Endodermal cell (in vitro differentiated cells): ENCODE results near the gene NPTX1. TPM values are rescaled to one million over a fixed set of nuclear protein-coding genes. Genes with fewer than 3 reads are reported as not detected.
A peak's percentile ranks its signal among the peaks of the same experiment; 100 is the strongest.

Experiments
- DNase-seq: peaks from one replicate; pipeline ENCODE4 v3.0.0-alpha.2; 2017
- H3K27ac ChIP-seq: 2 replicates; pipeline ENCODE4 v1.5.1; 2013; ENCODE audit warnings: mild to moderate bottlenecking, low read depth, low read length, moderate library complexity
- H3K27me3 ChIP-seq: 2 replicates; pipeline ENCODE4 v1.6.1; 2013; ENCODE audit warnings: mild to moderate bottlenecking, low read length, moderate library complexity; ENCODE audit not compliant: insufficient read depth, control insufficient read depth, poor library complexity, severe bottlenecking
- H3K36me3 ChIP-seq: 2 replicates; pipeline ENCODE4 v1.7.0; 2013; ENCODE audit warnings: mild to moderate bottlenecking, low read length, moderate library complexity; ENCODE audit not compliant: control insufficient read depth, insufficient read depth
- H3K4me1 ChIP-seq: one replicate; pipeline ENCODE4 v1.7.0; 2013; ENCODE audit warnings: low read length; ENCODE audit not compliant: control insufficient read depth, insufficient read depth
- H3K4me3 ChIP-seq: 2 replicates; pipeline ENCODE4 v1.5.1; 2013; ENCODE audit warnings: mild to moderate bottlenecking, low read length, moderate library complexity
- H3K9ac ChIP-seq: 2 replicates; pipeline ENCODE4 v1.6.1; 2013; ENCODE audit warnings: mild to moderate bottlenecking, low read length, moderate library complexity; ENCODE audit not compliant: poor library complexity, severe bottlenecking; ENCODE audit errors: extremely low read depth
- H3K9me3 ChIP-seq: 2 replicates; pipeline ENCODE4 v1.6.1; 2013; ENCODE audit warnings: mild to moderate bottlenecking, low read length, moderate library complexity; ENCODE audit not compliant: control insufficient read depth
- H3K27ac Mint-ChIP-seq: 2 replicates; pipeline ENCODE4 v1.8.0; 2020; ENCODE audit warnings: mixed read lengths
- H3K27me3 Mint-ChIP-seq: 2 replicates; pipeline ENCODE4 v1.8.0; 2021; ENCODE audit warnings: mild to moderate bottlenecking, mixed read lengths; ENCODE audit not compliant: insufficient read depth
- H3K36me3 Mint-ChIP-seq: 2 replicates; pipeline ENCODE4 v1.8.0; 2020; ENCODE audit warnings: low read depth, mixed read lengths
- H3K4me1 Mint-ChIP-seq: 2 replicates; pipeline ENCODE4 v1.8.0; 2020; ENCODE audit warnings: mixed read lengths
- H3K4me3 Mint-ChIP-seq: 2 replicates; pipeline ENCODE4 v1.8.0; 2020; ENCODE audit warnings: mild to moderate bottlenecking, moderate library complexity, mixed read lengths
- H3K9me3 Mint-ChIP-seq: 2 replicates; pipeline ENCODE4 v1.8.0; 2020; ENCODE audit warnings: mild to moderate bottlenecking, mixed read lengths
- CTCF ChIP-seq: fragments of 200-600 bp; sonication (generic); conservative IDR thresholded peaks from 2 replicates; pipeline ENCODE4 v1.5.0; 2021; ENCODE audit warnings: antibody characterized with exemption, mild to moderate bottlenecking
- WGBS, 2 experiments: methylation state at CpG; one replicate each; pipeline versions ENCODE4 v1.1.5 to v1.1.7; 2013; ENCODE audit warnings: missing lambda C conversion rate in 2 of 2, mixed read lengths in 1 of 2; ENCODE audit not compliant: insufficient coverage in 1 of 2, insufficient read length in 1 of 2; 5-methylcytosine and 5-hydroxymethylcytosine counted together
- total RNA-seq, 2 donors: library from RNA; stranded (reverse); fragmentation: NEBNext Ultra II Directional in 1 of 2; extraction: Animal tissue kit (Norgen Biotek cat#: 25700) in 1 of 2; gene quantifications; 2 replicates in 1 of 2; 3 replicates in 1 of 2; pipeline ENCODE4 v1.2.1, GENCODE V29; 2021

Gene NPTX1
- total RNA-seq, 2 donors from 2014 or later: 0.24 to 2.3 TPM

- no peaks in the 10 kb centered on the region for H3K36me3 Mint-ChIP-seq
- no peaks in the 10 kb centered on the region for H3K4me1 ChIP-seq
- H3K4me1 Mint-ChIP-seq: peaks cover 15% of the 10 kb centered on the region
- H3K9me3 Mint-ChIP-seq: no peaks in the 10 kb centered on the region
- H3K27ac Mint-ChIP-seq: peak overlapping the region; percentile 95
- no peaks in the 10 kb centered on the region for H3K36me3 ChIP-seq
- TF ChIP-seq CTCF: no peak
- DNase-seq: peak; percentile 93
- peak overlapping the region; percentile 91 for H3K9ac ChIP-seq
- peak overlapping the region; percentile 90 for H3K4me3 ChIP-seq
- peaks cover 54% of the 10 kb centered on the region for H3K27me3 Mint-ChIP-seq
- H3K27ac ChIP-seq: peak overlapping the region; percentile 83
- H3K27me3 ChIP-seq: peaks cover 37% of the 10 kb centered on the region
- no peaks in the 10 kb centered on the region for H3K9me3 ChIP-seq
- H3K4me3 Mint-ChIP-seq: peak overlapping the region; percentile 80
- 9 to 10% methylated on average over 19 of the region's 20 CpGs for WGBS, 2 experiments
These were observed 21.1 kb downstream of the NPTX1 start for GRCh38 chr17:80455336-80455710.

- H3K27me3 ChIP-seq: peaks cover 33% of the 10 kb centered on the region
- peak; percentile 99 for DNase-seq
- peak overlapping the region; percentile 83 for H3K27ac ChIP-seq
- Mint-ChIP-seq H3K27me3 (peaks cover 49% of the 10 kb centered on the region), H3K36me3 (no peaks in the 10 kb centered on the region), H3K27ac (peak overlapping the region; percentile 95), H3K9me3 (no peaks in the 10 kb centered on the region), H3K4me3 (peak overlapping the region; percentile 80), H3K4me1 (peaks cover 15% of the 10 kb centered on the region)
- no peaks in the 10 kb centered on the region for H3K4me1 ChIP-seq
- peak overlapping the region; percentile 90 for H3K4me3 ChIP-seq
- 0 to 1% methylated on average over 30 to 88 of the region's 88 CpGs for WGBS, 2 experiments
- H3K9me3 ChIP-seq: no peaks in the 10 kb centered on the region
- TF ChIP-seq CTCF: peak; percentile 12
- H3K36me3 ChIP-seq: no peaks in the 10 kb centered on the region
- H3K9ac ChIP-seq: peak overlapping the region; percentile 91
These were observed 21.7 kb downstream of the NPTX1 start for GRCh38 chr17:80454557-80455335.

GRCh38 chr17:80453998-80454556 is 22.3 kb downstream of the NPTX1 start:
- TF ChIP-seq CTCF: no peak
- Mint-ChIP-seq H3K4me3 (peak overlapping the region; percentile 80), H3K4me1 (peaks cover 15% of the 10 kb centered on the region)

More at GRCh38 chr17:80453998-80454556, 22.3 kb downstream of the NPTX1 start:
- Histone ChIP-seq H3K9ac (peak overlapping the region; percentile 91), H3K36me3 (no peaks in the 10 kb centered on the region), H3K4me1 (no peaks in the 10 kb centered on the region), H3K9me3 (no peaks in the 10 kb centered on the region), H3K4me3 (peak overlapping the region; percentile 90), H3K27ac (peak overlapping the region; percentile 76), H3K27me3 (peaks cover 29% of the 10 kb centered on the region)
- 36 to 37% methylated on average over 16 to 36 of the region's 36 CpGs for WGBS, 2 experiments
- Mint-ChIP-seq H3K36me3 (no peaks in the 10 kb centered on the region), H3K27me3 (peaks cover 42% of the 10 kb centered on the region), H3K27ac (peak overlapping the region; percentile 97), H3K9me3 (no peaks in the 10 kb centered on the region)
- DNase-seq: no peak
